Thymus (tissue), 11 donors: ENCODE data around the gene PDZD2. TPM values are rescaled to one million over a fixed set of nuclear protein-coding genes. Genes with fewer than 3 reads are reported as not detected.
"Not testable (repeated sequence)": the region's sequence is repeated elsewhere in the genome, so short reads cannot be mapped to it uniquely, and the experiment has no call there.

Experiments
- DNase-seq, 9 donors: peaks; one replicate each; pipeline ENCODE4 v3.0.0-alpha.2; 2013; ENCODE audit warnings: low spot score in 9 of 9, low read depth in 6 of 9, missing footprints in 1 of 9
- H3K27ac ChIP-seq, 2 donors: one replicate each; pipeline ENCODE4 v1.5.1; 2013; ENCODE audit warnings: control low read depth in 1 of 2, low read depth in 1 of 2, low read length in 1 of 2, mild to moderate bottlenecking in 1 of 2, moderate library complexity in 1 of 2
- H3K27me3 ChIP-seq, 2 donors: one replicate each; pipeline ENCODE4 v1.5.1; 2013; ENCODE audit warnings: low read length in 1 of 2; ENCODE audit not compliant: control insufficient read depth in 2 of 2, insufficient read depth in 1 of 2
- H3K36me3 ChIP-seq, 2 donors: one replicate each; pipeline ENCODE4 v1.5.1; 2013; ENCODE audit warnings: low read length in 1 of 2, mild to moderate bottlenecking in 1 of 2, moderate library complexity in 1 of 2; ENCODE audit not compliant: control insufficient read depth in 2 of 2, insufficient read depth in 2 of 2
- H3K4me1 ChIP-seq, 2 donors: one replicate each; pipeline ENCODE4 v1.5.1; 2013; ENCODE audit warnings: low read length in 2 of 2; ENCODE audit not compliant: control insufficient read depth in 2 of 2, insufficient read depth in 2 of 2
- H3K4me3 ChIP-seq, 2 donors: one replicate each; pipeline ENCODE4 v1.5.1; 2013; ENCODE audit warnings: low read length in 2 of 2, control low read depth in 1 of 2, mild to moderate bottlenecking in 1 of 2
- H3K9me3 ChIP-seq, 2 donors: one replicate each; pipeline ENCODE4 v1.5.1; 2013; ENCODE audit warnings: low read length in 1 of 2, mild to moderate bottlenecking in 1 of 2; ENCODE audit not compliant: control insufficient read depth in 2 of 2, insufficient read depth in 1 of 2
- WGBS: extraction: QIAGEN DNeasy Blood & Tissue Kit; methylation state at CpG from one replicate; pipeline ENCODE4 v1.1.7; 2013; 5-methylcytosine and 5-hydroxymethylcytosine counted together
- polyA plus RNA-seq: library from polyadenylated mRNA; stranded (reverse); fragments of 200-250 nt; gene quantifications from one replicate; pipeline ENCODE4 v1.2.3, GENCODE V29; 2013
- total RNA-seq: library from RNA; stranded (reverse); fragments of 120-200 nt; gene quantifications from one replicate; pipeline ENCODE4 v1.2.4, GENCODE V29; 2013
- donor health status: healthy.

Gene PDZD2
- total and polyA plus RNA-seq, 2 donors: 4.4 to 6.8 TPM

DNA sequence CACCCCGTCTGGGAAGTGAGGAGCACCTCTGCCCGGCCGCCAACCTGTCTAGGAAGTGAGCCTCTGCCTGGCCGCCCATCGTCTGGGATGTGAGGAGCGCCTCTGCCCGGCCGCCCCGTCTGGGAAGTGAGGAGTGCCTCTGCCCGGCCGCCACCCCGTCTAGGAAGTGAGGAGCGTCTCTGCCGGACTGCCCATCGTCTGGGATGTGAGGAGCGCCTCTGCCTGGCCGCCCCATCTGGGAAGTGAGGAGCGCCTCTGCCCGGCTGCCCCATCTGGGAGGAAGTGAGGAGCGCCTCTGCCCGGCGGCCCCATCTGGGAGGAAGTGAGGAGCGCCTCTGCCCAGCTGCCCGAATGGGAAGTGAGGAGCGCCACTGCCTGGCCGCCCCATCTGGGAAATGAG, 400.7 kb downstream of the PDZD2 start:
- H3K27me3 ChIP-seq, H3K27ac ChIP-seq, H3K4me1 ChIP-seq, H3K4me3 ChIP-seq, DNase-seq, H3K36me3 ChIP-seq: not testable (repeated sequence)
- WGBS: 90% methylated on average over 26 of the region's 26 CpGs
- peaks cover 0 to 13% of the 10 kb centered on the region in 2 donors for H3K9me3 ChIP-seq

DNA sequence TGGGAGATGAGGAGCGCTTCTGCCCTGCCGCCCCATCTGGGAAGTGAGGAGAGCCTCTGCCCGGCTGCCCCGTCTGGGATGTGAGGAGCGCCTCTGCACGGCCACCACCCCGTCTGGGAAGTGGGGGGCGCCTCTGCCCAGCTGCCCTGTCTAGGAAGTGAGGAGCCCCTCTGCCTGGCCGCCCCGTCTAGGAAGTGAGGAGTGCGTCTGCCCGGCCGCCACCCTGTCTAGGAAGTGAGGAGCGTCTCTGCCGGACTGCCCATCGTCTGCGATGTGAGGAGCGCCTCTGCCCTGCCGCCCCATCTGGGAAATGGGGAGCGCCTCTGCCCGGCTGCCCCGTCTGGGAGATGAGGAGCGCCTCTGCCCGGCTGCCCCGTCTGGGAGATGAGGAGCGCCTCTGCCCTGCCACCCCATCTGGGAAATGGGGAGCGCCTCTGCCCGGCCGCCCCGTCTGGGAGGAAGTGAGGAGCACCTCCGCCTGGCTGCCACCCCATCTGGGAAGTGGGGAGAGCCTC, 401.3 kb downstream of the PDZD2 start:
- not testable (repeated sequence) for H3K4me3 ChIP-seq, H3K27ac ChIP-seq, H3K36me3 ChIP-seq, H3K4me1 ChIP-seq, DNase-seq, H3K27me3 ChIP-seq
- H3K9me3 ChIP-seq: peaks cover 0 to 13% of the 10 kb centered on the region in 2 donors
- WGBS: 97% methylated on average over 31 of the region's 31 CpGs

DNA sequence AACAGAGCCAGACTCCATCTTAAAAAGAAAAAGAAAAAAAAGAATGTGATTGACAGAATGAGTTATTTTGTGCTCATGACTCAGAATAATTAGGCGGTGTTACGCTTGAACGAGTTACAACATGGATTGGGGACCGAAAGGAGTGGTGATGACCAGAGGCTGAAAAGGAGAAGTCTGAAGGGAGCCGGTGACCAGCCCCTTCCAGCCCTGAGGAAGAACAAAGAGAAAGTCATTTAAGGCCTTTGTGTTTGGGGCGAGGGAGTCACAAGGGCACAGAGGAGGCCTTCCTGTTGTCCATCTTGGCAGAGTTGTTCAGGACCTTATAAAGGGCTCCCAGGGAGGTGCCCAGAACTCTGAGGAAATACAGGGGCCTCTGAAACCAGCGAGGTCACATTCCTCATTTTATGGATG, 403.6 kb downstream of the PDZD2 start:
- H3K4me1 ChIP-seq: no peaks in the 10 kb centered on the region
- DNase-seq: no peak
- H3K9me3 ChIP-seq: peaks cover 0 to 13% of the 10 kb centered on the region in 2 donors
- no peaks in the 10 kb centered on the region for H3K36me3 ChIP-seq
- H3K4me3 ChIP-seq: no peak overlapping the region
- H3K27me3 ChIP-seq: no peaks in the 10 kb centered on the region
- WGBS: 80% methylated on average over 7 of the region's 7 CpGs
- no peak overlapping the region for H3K27ac ChIP-seq

DNA sequence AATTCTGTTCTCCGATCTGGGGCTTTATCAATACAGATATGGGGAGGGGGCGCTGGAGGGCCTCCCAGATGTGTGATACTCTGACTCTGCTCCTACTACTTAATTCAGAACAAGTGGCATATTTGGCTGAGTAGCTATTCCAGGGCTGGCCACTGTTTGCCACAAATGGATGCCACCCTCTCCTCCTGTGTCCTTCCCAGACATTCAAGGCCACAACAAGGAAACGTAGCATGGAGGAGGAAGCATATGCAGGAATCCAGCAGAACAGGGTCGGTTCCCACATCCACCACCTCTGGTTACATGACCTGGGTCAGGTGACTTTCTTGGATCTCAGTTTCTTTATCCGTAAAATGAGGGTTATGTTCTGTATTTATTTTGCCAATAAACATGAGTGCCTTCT, 404.2 kb downstream of the PDZD2 start:
- no peak overlapping the region for H3K4me3 ChIP-seq
- H3K4me1 ChIP-seq: no peaks in the 10 kb centered on the region
- WGBS: 98% methylated on average over 5 of the region's 5 CpGs
- H3K27me3 ChIP-seq: no peaks in the 10 kb centered on the region
- H3K9me3 ChIP-seq: peaks cover 0 to 13% of the 10 kb centered on the region in 2 donors
- DNase-seq: no peak
- no peaks in the 10 kb centered on the region for H3K36me3 ChIP-seq
- no peak overlapping the region for H3K27ac ChIP-seq

DNA sequence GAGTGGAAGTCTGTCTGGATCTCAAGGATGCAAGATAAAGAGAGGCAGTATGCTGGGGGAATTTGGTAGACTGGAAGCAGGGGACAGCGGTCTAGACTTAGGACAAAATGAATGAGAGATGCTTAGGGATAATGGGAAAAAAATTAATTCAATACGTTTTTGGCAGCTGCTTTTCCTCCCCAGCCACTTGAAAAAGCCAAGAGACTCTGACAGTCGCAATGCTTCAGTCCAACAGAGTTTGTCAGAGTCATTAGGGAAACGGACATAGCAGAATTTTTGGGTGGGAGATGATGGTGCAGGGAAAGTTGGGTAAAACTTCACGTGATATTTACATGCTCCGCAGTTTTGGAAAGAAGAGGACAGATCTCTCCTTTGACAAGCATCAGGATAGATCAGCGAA, 405.5 kb downstream of the PDZD2 start:
- 93% methylated on average over 7 of the region's 7 CpGs for WGBS
- Histone ChIP-seq H3K27ac (no peak overlapping the region), H3K27me3 (no peaks in the 10 kb centered on the region), H3K4me3 (no peak overlapping the region), H3K36me3 (no peaks in the 10 kb centered on the region), H3K4me1 (no peaks in the 10 kb centered on the region), H3K9me3 (peaks cover 0 to 13% of the 10 kb centered on the region in 2 donors)
- DNase-seq: no peak

DNA sequence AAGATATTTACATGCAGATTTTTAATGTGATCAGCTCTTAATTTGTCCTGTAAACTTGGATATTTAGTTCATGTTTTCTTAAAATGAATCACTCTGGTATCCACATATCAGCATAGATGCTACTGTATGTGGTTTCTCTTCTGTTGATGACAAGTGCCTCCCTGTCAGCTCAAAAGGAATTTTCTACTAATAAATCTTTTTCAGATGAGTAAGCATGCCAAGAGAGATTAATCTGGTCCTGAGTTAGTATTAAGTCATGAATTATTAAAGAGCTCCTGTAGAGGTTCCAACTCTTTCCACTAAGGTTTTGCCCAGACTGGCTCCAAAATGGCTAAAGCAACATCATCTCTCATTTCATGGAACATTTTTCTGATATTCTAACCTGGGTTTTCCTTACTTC, 406.0 kb downstream of the PDZD2 start:
- no peak overlapping the region for H3K27ac ChIP-seq
- no peaks in the 10 kb centered on the region for H3K36me3 ChIP-seq
- H3K9me3 ChIP-seq: peaks cover 0 to 9% of the 10 kb centered on the region in 2 donors
- H3K27me3 ChIP-seq: no peaks in the 10 kb centered on the region
- no peak overlapping the region for H3K4me3 ChIP-seq
- no peak for DNase-seq
- H3K4me1 ChIP-seq: no peaks in the 10 kb centered on the region

DNA sequence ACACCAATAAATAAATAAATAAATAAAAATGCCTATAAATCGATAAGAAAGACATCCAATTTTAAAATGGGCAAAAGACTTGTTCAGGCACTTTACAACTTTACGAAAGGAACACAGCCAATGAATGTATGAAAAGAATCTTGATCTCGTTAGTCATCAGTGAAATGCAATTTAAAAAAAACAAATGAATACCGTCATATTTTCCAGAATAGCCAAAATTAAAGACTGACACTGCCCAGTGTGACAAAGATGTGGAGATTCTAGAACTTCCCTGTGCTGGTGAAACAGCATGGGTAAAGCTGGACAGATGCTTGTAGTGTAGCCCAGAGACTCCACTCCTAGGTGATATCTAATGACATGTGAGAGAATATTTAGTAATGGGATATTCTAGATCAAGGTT, 408.1 kb downstream of the PDZD2 start:
- Histone ChIP-seq H3K4me1 (no peaks in the 10 kb centered on the region), H3K4me3 (no peak overlapping the region), H3K27ac (no peak overlapping the region), H3K9me3 (no peaks in the 10 kb centered on the region), H3K27me3 (no peaks in the 10 kb centered on the region), H3K36me3 (no peaks in the 10 kb centered on the region)
- DNase-seq: no peak
- 97% methylated on average over 4 of the region's 4 CpGs for WGBS

DNA sequence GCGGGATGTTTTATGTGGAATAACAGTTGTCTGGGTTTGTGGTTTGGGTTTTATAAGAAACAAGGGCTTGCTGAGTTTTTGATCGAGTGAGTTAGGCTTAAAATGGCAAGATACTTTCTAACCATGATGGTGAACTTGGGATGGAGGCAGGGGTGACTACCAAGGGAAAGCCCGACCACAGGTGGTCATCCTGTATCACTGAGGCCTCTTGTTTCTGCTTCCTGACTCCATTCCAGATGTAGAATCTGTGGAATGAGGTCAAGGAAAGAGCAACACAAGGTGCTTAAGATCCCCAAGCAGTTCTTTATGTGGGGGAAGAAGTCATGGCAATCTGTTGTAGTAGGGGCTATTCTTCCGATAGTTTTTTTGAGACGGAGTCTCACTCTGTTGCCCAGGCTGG, 412.9 kb downstream of the PDZD2 start:
- H3K4me1 ChIP-seq: no peaks in the 10 kb centered on the region
- no peak overlapping the region for H3K4me3 ChIP-seq
- DNase-seq: no peak
- H3K27ac ChIP-seq: no peak overlapping the region
- no peaks in the 10 kb centered on the region for H3K36me3 ChIP-seq
- WGBS: 96% methylated on average over 5 of the region's 5 CpGs
- H3K9me3 ChIP-seq: no peaks in the 10 kb centered on the region
- no peaks in the 10 kb centered on the region for H3K27me3 ChIP-seq

DNA sequence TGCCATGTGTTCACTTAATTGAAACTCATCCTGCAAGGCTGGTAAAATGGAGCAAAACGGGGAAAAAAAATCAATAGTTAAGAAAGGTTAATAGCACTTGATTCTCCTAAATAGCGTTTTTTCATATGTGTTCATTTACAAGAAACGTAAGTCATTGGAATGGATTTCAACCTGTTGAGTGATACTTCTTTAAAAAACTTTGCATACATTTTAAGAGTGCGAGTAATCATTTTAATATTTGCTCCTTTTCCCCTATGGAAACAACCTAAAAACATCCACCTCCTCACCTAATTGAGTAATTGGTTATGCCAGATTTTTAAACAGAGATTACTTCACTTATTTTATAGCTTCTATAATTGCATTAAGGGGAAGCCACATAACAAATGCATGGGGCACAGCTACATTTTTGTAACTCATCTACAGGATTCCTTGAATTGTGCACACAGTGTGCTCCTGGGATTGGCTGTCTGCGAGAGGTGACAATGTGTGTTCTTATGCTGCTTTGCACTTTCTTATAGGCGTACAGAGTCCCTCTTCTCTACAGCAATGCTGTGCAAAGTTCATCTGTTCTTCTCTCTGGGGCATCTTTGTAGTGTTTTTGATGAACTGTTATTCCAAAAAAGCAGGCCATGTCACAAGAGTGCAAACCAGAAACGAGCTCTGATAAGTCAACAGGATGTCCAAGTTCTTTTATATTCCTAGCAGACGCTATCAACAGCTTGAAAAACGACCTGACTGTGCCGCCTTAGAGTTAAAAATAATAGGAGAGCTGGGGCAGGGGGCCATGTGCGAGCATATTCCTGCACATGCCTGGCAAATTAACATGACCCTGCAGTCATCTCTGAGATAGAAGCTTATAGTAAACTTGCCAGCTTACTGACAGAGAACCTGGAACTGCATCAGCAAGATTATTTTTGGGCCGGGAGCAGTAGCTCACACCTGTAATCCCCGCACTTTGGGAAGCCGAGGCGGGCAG, 417.2 kb downstream of the PDZD2 start:
- Histone ChIP-seq H3K36me3 (no peaks in the 10 kb centered on the region), H3K9me3 (no peaks in the 10 kb centered on the region)
- 92% methylated on average over 15 of the region's 15 CpGs for WGBS

More for the DNA sequence above, 417.2 kb downstream of the PDZD2 start:
- Histone ChIP-seq H3K4me1 (no peaks in the 10 kb centered on the region), H3K27me3 (no peaks in the 10 kb centered on the region), H3K27ac (no peak overlapping the region), H3K4me3 (no peak overlapping the region)
- DNase-seq: no peak
